NCI-H748 treated with DMSO at 0.1 percent for 48 hours (cell line): ENCODE measurements around the gene CROCC2.

Source experiments
- DNase-seq: peaks from one replicate; lab custom pipeline; 2025; lab: John Stamatoyannopoulos, UW

Gene CROCC2

GRCh38 chr2:240875228-240876034 lies 30.7 kb upstream of the CROCC2 start:
- DNase-seq = no peak

GRCh38 chr2:240876035-240876474 lies 30.1 kb upstream of the CROCC2 start:
- no peak for DNase-seq

DNA sequence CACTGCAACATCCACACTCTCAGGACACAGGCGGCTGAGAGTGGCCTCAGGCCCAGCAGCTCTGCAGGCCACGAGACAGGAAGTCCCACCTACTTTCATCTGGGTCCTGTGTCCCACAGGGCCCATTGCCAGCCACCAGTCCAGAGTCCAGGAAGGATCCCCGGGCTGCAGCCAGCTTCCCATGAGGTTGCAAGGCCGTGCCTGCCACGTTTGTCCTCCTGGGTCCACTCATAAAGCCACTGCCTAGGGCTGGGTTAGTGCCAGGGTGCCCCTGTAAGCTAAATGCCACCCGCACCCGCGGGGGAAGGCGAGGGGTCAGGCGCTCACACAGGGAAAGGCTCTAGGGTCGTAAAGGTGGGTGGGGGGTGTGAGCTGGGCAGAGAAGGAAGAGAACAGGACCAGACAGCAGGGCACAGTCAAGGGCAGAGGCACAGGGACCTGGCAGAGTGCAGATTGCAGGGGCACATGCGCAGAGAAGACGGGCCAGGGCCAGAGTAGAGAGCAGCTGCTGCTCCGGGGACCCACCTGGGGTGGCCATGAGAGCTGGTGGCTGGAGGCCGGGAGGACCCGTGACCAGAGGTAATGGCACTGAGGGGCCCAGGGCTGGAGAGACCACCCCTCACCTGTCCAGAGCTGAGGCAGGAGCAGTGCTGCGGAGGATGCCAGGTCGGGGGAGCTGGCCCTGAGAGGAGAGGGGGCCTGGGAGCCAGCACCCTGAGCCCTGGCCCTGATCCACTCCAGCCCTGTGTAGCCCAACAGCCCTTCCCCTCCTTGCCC lies 29.5 kb upstream of the CROCC2 start:
- no peak for DNase-seq

GRCh38 chr2:240877460-240878340 lies 28.4 kb upstream of the CROCC2 start:
- no peak for DNase-seq

DNA sequence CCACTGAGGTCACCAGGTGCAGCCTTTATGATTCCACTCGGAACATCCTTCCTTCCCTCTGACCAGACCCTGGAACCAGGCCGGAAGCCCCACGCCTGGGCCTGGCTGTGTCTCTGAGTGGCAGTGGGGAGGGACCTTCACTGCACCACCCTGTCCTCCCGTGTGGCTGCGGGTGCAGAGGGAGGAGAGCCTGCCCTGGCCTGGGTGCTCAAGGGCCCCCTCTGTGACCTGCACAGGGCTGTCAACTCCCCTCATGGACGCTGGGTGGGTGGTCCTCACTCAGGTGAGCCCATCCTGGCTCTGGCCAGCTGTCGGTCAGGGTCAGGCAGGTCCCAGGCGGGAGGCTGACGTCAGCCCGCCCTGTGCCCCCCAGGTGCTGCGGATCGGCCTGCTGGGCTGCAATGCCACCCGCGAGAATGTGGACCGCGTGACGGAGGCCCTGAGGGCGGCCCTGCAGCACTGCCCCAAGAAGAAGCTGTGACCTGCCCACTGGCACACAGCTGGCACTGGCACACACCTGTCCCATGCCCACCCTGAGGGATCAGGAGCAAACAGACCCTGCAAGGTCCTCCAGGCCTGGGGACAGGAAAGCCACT lies 27.7 kb upstream of the CROCC2 start:
- DNase-seq = no peak

GRCh38 chr2:240879105-240879504 lies 27.0 kb upstream of the CROCC2 start:
- no peak for DNase-seq

DNA sequence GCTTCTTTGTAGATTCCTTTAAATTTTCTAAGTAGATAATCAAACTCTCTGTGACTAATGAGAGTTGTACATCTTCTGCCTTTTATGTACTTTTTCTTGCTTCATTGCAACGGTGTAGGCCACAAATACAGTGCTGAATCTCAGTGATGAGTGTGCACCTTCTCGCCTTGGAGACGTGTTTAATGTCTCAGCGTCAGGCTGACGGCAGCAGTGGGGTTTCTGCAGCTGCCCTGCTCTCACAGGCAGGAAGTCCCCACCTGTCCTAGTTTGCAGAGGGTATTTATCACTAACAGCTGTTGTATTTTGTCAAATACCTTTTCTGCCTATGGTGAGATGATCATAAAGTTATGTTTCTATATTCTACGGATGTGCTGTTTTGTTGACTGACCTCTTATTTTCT lies 24.2 kb upstream of the CROCC2 start:
- DNase-seq = peak; percentile 76

DNA sequence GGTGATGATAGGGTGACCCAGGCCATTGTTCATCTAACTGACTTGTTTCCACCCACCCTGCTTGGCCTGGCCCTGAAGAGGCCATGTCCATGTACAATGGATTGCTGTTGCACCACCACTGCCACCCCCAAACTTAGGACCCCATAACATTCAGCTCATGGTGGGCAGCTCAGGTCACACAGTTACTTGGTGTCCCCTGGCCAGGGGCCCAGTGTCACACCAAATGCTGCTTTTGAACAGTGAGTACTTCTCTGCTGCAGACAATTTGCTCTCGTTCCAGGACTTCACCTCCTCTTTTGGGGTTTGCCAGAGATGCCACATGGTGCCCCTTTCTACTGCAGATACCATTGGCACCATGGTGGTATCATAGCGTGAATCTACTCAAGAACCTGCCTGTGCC lies 21.9 kb upstream of the CROCC2 start:
- no peak for DNase-seq

- DNase-seq = no peak
These were observed 21.4 kb upstream of the CROCC2 start for GRCh38 chr2:240884745-240885144.

GRCh38 chr2:240885566-240885965 lies 20.6 kb upstream of the CROCC2 start:
- DNase-seq = no peak

DNA sequence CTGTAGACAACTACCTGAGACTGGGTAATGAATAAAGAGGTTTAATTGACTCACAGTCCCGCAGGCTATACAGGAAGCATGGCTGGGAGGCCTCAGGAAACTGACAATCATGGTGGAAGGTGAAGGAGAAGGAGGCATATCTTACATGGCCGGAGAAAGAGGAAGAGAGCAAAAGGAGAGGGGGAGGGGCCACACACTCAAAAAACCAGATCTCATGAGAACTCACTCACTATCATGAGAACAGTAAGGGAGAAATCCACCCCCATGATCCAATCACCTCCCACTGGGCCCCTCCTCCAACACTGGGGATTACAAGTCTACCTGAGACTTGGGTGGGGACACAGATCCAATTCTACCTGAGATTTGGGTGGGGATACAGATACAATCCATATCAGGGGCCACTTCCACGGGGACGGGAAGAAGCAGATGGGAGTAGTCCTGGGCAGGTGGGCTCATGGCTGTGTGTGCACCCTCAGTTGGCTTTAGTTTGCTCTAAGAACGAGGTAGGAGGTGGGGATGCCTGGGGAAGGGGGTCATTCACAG lies 20.0 kb upstream of the CROCC2 start:
- DNase-seq = no peak

GRCh38 chr2:240886678-240887609 lies 19.2 kb upstream of the CROCC2 start:
- no peak for DNase-seq

DNA sequence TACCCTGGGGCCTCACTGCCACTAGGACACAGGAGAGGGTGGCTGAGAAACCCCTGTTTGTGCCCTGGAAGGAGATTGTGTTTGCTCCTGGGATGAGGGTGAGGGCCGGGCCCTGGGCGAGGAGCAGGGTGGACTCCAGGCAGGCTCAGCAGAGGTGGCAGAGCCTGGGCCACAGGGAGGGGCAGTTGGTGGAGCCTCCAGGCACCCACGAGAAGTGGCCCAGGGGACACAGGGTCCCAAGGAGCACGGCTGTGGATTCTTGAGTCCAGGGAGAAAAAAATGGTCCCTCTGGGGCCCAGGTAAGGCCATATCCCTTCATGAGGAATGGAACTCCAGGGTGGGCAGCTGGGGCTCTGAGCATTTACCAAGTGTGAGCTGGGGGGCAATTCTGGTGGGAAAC lies 18.5 kb upstream of the CROCC2 start:
- no peak for DNase-seq

DNA sequence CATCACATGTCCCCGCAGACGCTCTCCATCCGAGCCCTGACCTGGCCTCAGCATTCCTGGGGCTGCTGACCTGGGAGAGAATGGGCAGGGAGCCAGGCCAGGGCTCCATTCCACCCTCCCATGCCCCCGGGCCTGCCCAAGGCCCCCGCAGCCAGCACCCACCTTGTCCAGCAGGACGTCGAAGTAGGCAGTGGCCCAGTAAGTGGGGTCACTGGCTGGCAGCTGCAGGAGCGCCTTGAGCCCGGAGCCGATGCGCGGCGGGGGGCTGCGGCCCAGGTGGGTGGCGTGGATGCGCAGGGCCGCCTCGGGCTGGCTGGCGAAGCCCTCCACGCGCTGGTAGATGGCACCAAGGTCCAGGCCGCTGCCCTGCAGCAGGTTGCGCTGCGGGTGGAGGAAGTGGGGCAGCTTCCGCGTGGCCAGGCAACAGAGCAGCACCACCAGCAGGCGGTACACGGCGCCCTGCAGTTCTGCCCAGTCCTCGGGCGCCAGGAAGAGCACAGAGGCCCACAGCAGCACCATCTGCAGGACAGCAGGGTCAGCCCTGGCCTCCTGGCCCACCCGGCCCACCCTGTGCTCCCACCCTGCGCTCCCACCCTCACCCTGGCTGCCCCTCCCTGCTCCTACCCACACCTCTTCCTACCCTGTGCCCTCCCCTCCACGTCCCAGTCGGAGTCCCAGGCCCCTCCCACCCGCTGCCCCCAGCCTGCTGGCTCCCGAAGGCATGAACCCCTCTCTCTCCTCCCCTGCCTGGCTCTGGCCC lies 17.8 kb upstream of the CROCC2 start:
- no peak for DNase-seq

- no peak for DNase-seq
These were observed 17.1 kb upstream of the CROCC2 start for GRCh38 chr2:240888890-240889573.

GRCh38 chr2:240889601-240890560 lies 16.3 kb upstream of the CROCC2 start:
- DNase-seq = no peak

DNA sequence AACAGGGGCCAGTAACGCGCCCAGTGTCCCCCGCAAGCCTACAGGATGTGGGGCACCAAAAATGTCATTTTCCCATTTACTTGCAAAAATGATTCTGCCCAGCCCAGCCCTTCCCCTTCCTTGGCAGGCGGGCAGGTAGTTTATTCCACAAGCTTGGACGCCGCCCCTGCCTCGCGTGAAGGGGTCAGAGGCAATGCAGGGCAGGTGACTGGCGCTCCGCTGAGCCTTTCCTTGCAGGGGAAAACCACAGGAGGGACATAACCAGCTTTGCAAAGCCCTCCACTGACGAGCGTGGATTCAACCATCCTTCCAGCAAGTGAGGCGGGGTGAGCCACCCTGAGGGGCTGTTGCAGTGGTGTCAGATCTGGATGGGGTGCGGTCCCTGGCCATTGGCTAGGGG lies 15.4 kb upstream of the CROCC2 start:
- DNase-seq = no peak
